GM18873 (cell line): ENCODE measurements around the gene USP34.

Experiments
- ATAC-seq: cut with Tn5 transposase; IDR thresholded peaks from one replicate; pipeline ENCODE4 v1.9.1; 2021; ENCODE audit warnings: mild to moderate bottlenecking, moderate library complexity, moderate number of reproducible peaks; ENCODE audit not compliant: unreplicated experiment, low FRiP score

The USP34 gene

GRCh38 chr2:61377046-61377445 lies 93.8 kb downstream of the USP34 start:
- no peak for ATAC-seq

GRCh38 chr2:61376211-61376610 lies 94.7 kb downstream of the USP34 start:
- ATAC-seq, result no peak

- ATAC-seq, result no peak
Measured at GRCh38 chr2:61371027-61371426, 99.9 kb downstream of the USP34 start.

- ATAC-seq, result no peak
Measured at GRCh38 chr2:61368687-61369665, 101.9 kb downstream of the USP34 start.

- ATAC-seq, result no peak
Measured at GRCh38 chr2:61367177-61367576, 103.7 kb downstream of the USP34 start.

- no peak for ATAC-seq
Measured at GRCh38 chr2:61363580-61363979, 107.3 kb downstream of the USP34 start.

- ATAC-seq, result no peak
Measured at GRCh38 chr2:61362873-61363272, 108.0 kb downstream of the USP34 start.

- no peak for ATAC-seq
Measured at GRCh38 chr2:61361068-61361467, 109.8 kb downstream of the USP34 start.

- ATAC-seq, result no peak
Measured at GRCh38 chr2:61359058-61359457, 111.8 kb downstream of the USP34 start.

- ATAC-seq, result no peak
Measured at GRCh38 chr2:61357681-61358080, 113.2 kb downstream of the USP34 start.

- no peak for ATAC-seq
Measured at GRCh38 chr2:61356958-61357350, 113.9 kb downstream of the USP34 start.

GRCh38 chr2:61356261-61356957 lies 114.5 kb downstream of the USP34 start:
- no peak for ATAC-seq

GRCh38 chr2:61354543-61355197 lies 116.2 kb downstream of the USP34 start:
- no peak for ATAC-seq

- no peak for ATAC-seq
Measured at GRCh38 chr2:61353909-61354308, 117.0 kb downstream of the USP34 start.

- no peak for ATAC-seq
Measured at GRCh38 chr2:61350777-61351176, 120.1 kb downstream of the USP34 start.

GRCh38 chr2:61343141-61343540 lies 127.7 kb downstream of the USP34 start:
- no peak for ATAC-seq

GRCh38 chr2:61340242-61340641 lies 130.6 kb downstream of the USP34 start:
- no peak for ATAC-seq

GRCh38 chr2:61338447-61338846 lies 132.4 kb downstream of the USP34 start:
- ATAC-seq, result no peak

GRCh38 chr2:61335187-61335586 lies 135.7 kb downstream of the USP34 start:
- ATAC-seq, result no peak

- ATAC-seq, result no peak
Measured at GRCh38 chr2:61334466-61334865, 136.4 kb downstream of the USP34 start.

- ATAC-seq, result no peak
Measured at GRCh38 chr2:61328707-61329251, 142.1 kb downstream of the USP34 start.
